ENCODE measurements around the gene NSUN6.
"Not testable (repeated sequence)": the region's sequence is repeated elsewhere in the genome, so short reads cannot be mapped to it uniquely, and the experiment has no call there.

Gene NSUN6

DNA sequence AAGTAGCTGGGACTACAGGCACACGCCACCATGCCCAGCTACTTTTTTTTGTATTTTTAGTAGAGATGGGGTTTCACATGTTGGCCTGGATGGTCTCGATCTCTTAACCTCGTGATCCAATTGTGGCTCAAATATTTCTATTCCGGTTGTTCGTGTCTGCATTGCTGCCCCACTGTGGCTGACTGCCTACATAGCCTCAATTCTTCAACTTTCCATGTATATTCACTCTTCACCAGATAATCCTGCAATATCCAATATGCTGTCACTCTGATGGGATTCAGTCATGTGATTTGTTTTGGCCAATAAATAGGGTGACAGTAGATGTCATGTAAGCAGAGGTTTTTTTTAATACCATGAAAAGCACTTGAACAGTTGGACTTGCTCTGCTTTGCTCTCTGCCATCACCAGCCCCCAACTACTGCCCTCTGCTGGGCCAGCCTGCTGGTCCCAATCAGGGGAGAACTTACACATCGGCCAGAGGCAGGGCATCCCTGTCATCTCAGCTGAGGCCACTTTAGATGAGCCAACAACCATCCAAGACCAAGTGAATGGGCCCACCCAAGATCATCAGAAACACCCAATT is 56.7 kb downstream of the NSUN6 start:
- Mint-ChIP-seq H3K4me3 (no peak overlapping the region), H3K36me3 (ENCODE audit: low read depth) (peaks cover 63% of the 10 kb centered on the region), H3K27me3 (ENCODE audit: low read depth, poor library complexity) (no peaks in the 10 kb centered on the region), H3K4me1 (no peaks in the 10 kb centered on the region), H3K27ac (no peak overlapping the region), H3K9me3 (peaks cover 24% of the 10 kb centered on the region)
- DNase-seq = peak; percentile 7
- TF ChIP-seq, protein P1, sequence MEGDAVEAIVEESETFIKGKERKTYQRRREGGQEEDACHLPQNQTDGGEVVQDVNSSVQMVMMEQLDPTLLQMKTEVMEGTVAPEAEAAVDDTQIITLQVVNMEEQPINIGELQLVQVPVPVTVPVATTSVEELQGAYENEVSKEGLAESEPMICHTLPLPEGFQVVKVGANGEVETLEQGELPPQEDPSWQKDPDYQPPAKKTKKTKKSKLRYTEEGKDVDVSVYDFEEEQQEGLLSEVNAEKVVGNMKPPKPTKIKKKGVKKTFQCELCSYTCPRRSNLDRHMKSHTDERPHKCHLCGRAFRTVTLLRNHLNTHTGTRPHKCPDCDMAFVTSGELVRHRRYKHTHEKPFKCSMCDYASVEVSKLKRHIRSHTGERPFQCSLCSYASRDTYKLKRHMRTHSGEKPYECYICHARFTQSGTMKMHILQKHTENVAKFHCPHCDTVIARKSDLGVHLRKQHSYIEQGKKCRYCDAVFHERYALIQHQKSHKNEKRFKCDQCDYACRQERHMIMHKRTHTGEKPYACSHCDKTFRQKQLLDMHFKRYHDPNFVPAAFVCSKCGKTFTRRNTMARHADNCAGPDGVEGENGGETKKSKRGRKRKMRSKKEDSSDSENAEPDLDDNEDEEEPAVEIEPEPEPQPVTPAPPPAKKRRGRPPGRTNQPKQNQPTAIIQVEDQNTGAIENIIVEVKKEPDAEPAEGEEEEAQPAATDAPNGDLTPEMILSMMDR (IDR thresholded peaks at IDR 0.05) = peak; percentile 20

DNA sequence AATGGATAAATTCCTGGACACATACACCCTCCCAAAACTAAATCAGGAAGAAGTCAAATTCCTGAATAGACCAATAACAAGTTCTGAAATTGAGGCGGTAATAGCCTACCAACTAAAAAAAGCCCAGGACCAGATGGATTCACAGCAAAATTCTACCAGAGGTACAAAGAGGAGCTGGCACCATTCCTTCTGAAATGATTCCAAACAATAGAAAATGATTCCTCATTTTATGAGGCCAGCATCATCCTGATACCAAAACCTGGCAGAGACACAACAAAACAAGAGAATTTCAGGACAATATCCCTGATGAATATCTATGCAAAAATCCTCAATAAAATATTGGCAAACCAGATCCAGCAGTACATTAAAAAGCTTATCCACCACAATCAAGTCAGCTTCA is 60.2 kb downstream of the NSUN6 start:
- H3K4me3 Mint-ChIP-seq; H3K27ac Mint-ChIP-seq; H3K4me1 Mint-ChIP-seq; H3K27me3 Mint-ChIP-seq (ENCODE audit: low read depth, poor library complexity); DNase-seq: not testable (repeated sequence)
- H3K9me3 Mint-ChIP-seq = peaks cover 29% of the 10 kb centered on the region
- H3K36me3 Mint-ChIP-seq (ENCODE audit: low read depth) = peaks cover 93% of the 10 kb centered on the region

DNA sequence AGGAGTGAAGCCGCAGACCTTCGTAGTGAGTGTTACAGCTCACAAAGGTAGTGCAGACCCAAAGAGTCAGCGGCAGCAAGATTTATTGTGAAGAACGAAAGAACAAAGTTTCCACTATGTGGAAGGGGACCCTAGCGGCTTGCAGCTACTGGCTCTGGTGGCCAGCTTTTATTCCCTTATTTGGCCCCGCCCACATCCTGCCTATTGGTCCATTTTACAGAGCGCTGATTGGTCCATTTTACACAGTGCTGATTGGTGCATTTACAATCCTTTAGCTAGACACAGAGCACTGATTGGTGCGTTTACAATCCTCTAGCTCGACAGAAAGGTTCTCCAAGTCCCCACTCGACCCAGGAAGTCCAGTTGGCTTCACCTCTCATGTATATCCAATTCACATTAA is 64.8 kb downstream of the NSUN6 start:
- Mint-ChIP-seq H3K4me1 (peaks cover 22% of the 10 kb centered on the region), H3K36me3 (ENCODE audit: low read depth) (peaks cover 87% of the 10 kb centered on the region), H3K9me3 (peaks cover 23% of the 10 kb centered on the region)
- not testable (repeated sequence) for DNase-seq; H3K4me3 Mint-ChIP-seq; H3K27ac Mint-ChIP-seq; H3K27me3 Mint-ChIP-seq (ENCODE audit: low read depth, poor library complexity)

DNA sequence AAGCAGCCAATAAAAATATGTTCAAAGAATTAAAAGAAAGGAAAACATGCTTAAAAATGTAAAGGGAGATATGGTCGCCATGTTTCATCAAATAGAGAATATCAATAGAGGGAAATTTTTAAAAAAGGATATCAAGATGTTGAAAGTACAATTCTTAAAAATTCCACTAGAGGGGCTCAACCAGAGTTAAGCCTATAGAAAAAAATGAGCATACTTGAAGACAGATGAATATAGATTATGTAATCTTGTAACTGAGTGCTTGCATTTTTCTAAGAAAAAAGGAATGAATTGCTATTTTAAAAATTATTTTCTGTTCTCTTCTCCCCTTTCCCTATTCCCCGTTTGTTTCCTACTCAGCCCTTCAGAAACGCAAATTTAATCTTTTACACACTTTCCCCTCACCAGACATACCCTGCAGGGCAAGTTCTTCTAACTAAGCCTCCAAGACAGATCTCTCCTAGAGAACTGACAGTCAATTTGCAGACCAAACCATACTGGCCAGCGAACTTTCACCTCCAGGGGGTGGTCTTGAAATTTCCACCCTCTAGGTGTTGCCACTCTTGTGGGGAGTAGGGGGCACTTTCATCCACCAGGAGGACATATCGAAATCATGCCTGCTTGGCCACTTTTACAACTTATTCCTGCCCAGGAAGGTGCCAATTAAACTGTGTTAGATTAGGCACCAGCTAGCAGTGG is 67.7 kb downstream of the NSUN6 start:
- Mint-ChIP-seq H3K36me3 (ENCODE audit: low read depth) (peaks cover 87% of the 10 kb centered on the region), H3K9me3 (peaks cover 2% of the 10 kb centered on the region), H3K4me1 (peaks cover 22% of the 10 kb centered on the region), H3K27me3 (ENCODE audit: low read depth, poor library complexity) (no peaks in the 10 kb centered on the region), H3K4me3 (no peak overlapping the region), H3K27ac (peak overlapping the region; percentile 94)
- TF ChIP-seq, protein P1 (IDR thresholded peaks at IDR 0.05) = peak; percentile 21
- DNase-seq = no peak

DNA sequence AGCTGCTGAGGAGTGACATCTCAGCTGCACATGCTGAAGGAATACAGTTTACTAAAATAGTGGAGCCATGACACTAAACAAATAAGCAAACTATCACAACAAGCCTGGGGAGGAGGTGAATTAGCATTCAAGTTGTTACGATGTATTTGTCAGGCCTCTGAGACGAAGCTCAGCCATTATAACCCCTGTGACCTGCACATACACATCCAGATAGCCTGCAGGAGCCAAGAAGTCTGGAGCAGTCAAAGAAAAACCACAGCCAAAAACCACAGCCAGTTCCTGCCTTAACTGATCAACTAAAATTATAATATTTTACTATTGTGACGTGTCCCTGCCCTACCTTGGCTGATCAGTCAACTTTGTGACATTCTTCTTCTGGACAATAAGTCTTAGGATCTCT is 68.6 kb downstream of the NSUN6 start:
- Mint-ChIP-seq H3K4me3 (no peak overlapping the region), H3K4me1 (peaks cover 22% of the 10 kb centered on the region), H3K27ac (peak overlapping the region; percentile 94), H3K27me3 (ENCODE audit: low read depth, poor library complexity) (no peaks in the 10 kb centered on the region), H3K9me3 (peaks cover 8% of the 10 kb centered on the region), H3K36me3 (ENCODE audit: low read depth) (peaks cover 83% of the 10 kb centered on the region)
- DNase-seq = no peak
- TF ChIP-seq, protein P1 (IDR thresholded peaks at IDR 0.05) = no peak

DNA sequence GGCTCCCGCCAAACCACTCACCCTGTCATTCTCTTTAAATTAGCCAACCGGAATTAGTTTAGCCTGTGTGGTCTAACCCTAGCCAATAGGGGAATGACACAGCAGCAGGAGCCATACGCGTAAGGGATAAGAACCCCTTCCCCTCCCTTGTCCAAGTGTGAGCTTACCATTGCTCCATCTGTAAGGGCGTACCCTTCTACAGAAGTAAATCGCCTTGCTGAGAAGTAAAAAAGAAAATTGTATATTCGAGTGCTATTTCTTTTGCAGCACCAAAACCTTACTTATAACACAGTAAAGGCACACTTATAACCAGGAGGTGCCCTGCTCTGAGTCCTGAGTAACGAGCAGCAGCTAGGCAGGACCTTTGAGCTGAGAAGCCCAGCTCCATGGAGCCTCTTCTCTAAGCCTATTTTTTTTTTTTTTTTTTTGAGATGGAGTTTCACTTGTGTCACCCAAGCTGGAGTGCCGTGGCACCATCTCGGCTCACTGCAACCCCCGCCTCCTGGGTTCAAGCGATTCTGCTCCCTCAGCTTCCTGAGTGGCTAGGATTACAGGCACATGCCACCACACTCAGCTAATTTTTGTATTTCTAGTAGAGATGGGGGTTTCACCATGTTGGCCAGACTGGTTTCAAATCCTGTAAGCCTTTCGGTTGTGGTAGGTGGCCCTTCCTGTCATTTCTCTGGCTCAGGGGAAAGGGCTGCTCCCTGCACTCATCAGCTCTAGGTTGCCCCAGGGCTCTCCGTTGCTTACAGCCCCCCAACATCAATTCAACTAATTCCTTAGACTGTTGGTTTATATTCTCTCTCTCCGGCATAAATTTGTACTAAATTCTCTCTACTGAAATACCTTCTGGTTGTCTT is 73.3 kb downstream of the NSUN6 start:
- H3K27ac Mint-ChIP-seq = no peak overlapping the region
- peaks cover 12% of the 10 kb centered on the region for H3K4me1 Mint-ChIP-seq
- no peaks in the 10 kb centered on the region for H3K27me3 Mint-ChIP-seq (ENCODE audit: low read depth, poor library complexity)
- H3K9me3 Mint-ChIP-seq = peaks cover 27% of the 10 kb centered on the region
- TF ChIP-seq, protein P1 (IDR thresholded peaks at IDR 0.05) = no peak
- no peak for DNase-seq
- peaks cover 40% of the 10 kb centered on the region for H3K36me3 Mint-ChIP-seq (ENCODE audit: low read depth)
- no peak overlapping the region for H3K4me3 Mint-ChIP-seq

All from nephron progenitor cell (in vitro differentiated cells).